Transverse colon (tissue), 4 donors: ENCODE results near the gene ANGEL1. TPM values are rescaled to one million over a fixed set of nuclear protein-coding genes. Genes with fewer than 3 reads are reported as not detected.

Experiments
- DNase-seq: peaks from one replicate; pipeline ENCODE4 v3.0.0-alpha.2; 2019
- H3K27ac ChIP-seq, 4 donors: fragments of 200-600 bp; sonication (generic); 2 replicates each; pipeline ENCODE4 v1.5.1; 2016 to 2018; ENCODE audit warnings: inconsistent platforms in 4 of 4
- H3K27me3 ChIP-seq: fragments of 200-600 bp; sonication (generic); 2 replicates; pipeline ENCODE4 v1.5.1; 2017; ENCODE audit warnings: inconsistent platforms
- H3K36me3 ChIP-seq, 4 donors: fragments of 200-600 bp; sonication (generic); 2 replicates each; pipeline ENCODE4 v1.5.1; 2017 to 2019; ENCODE audit warnings: inconsistent platforms in 4 of 4
- H3K4me1 ChIP-seq, 4 donors: fragments of 200-600 bp; sonication (generic); 2 replicates each; pipeline ENCODE4 v1.5.1; 2017 to 2020; ENCODE audit warnings: inconsistent platforms in 4 of 4
- H3K4me3 ChIP-seq, 4 donors: fragments of 200-600 bp; sonication (generic); 1 replicate in 1 of 4; 2 replicates in 3 of 4; pipeline versions ENCODE4 v1.5.1 to v1.6.1; 2017 to 2019; ENCODE audit warnings: inconsistent platforms in 4 of 4
- H3K9me3 ChIP-seq, 2 donors: fragments of 200-600 bp; sonication (generic); 2 replicates each; pipeline ENCODE4 v1.5.1; 2017 to 2019; ENCODE audit warnings: inconsistent platforms in 2 of 2
- CTCF ChIP-seq, 5 experiments: fragments of 200-600 bp in 3 of 5; fragments of 450-650 bp in 2 of 5; sonication (generic) in 3 of 5; IDR thresholded peaks; 1 replicate in 2 of 5; 2 replicates in 3 of 5; pipeline ENCODE4 v1.5.1; 2016 to 2017; ENCODE audit warnings: antibody characterized with exemption in 5 of 5, inconsistent platforms in 3 of 5, mild to moderate bottlenecking in 2 of 5, moderate library complexity in 1 of 5
- EP300 ChIP-seq: sonication (generic); formaldehyde crosslinking; IDR thresholded peaks from one replicate; pipeline ENCODE4 v1.6.1; 2017; ENCODE audit warnings: antibody characterized with exemption, low read depth
- POLR2A ChIP-seq: fragments of 450-650 bp; IDR thresholded peaks from one replicate; pipeline ENCODE4 v1.6.1; 2016; ENCODE audit warnings: antibody characterized with exemption, mild to moderate bottlenecking, moderate library complexity
- POLR2AphosphoS5 ChIP-seq, 3 donors: sonication (generic); formaldehyde crosslinking; IDR thresholded peaks; one replicate each; pipeline ENCODE4 v1.6.1; 2016; ENCODE audit warnings: antibody characterized with exemption in 3 of 3
- WGBS, 2 donors: methylation state at CpG; one replicate each; pipeline ENCODE4 v1.1.5; 2018; ENCODE audit warnings: low coverage in 1 of 2; 5-methylcytosine and 5-hydroxymethylcytosine counted together
- in situ Hi-C, 4 donors: fragments of 200-750 bp; cut with MboI; loops; one replicate each; pipeline versions ENCODE4 v1.15.0 to v1.15.1; 2017; ENCODE audit warnings: low sequenced_read_pairs in 3 of 4, low pct_ligation_motif_present in 1 of 4, low pct_unique_long_range_greater_than_20kb in 1 of 4
- intact Hi-C: fragments of 100-400 bp; cut with DNase I; formaldehyde crosslinking; loops from one replicate; pipeline ENCODE4 v1.15.1; 2023; ENCODE audit warnings: low total_unique reads
- total RNA-seq, 4 donors: library from RNA; depleted of rRNA; stranded (reverse); fragments of >200 nt; gene quantifications; one replicate each; pipeline ENCODE4 v1.1.0, GENCODE V29; 2016

The ANGEL1 gene
- total RNA-seq, 4 donors from 2014 or later, result 8.9 to 17.5 (median 10.0) TPM

DNA sequence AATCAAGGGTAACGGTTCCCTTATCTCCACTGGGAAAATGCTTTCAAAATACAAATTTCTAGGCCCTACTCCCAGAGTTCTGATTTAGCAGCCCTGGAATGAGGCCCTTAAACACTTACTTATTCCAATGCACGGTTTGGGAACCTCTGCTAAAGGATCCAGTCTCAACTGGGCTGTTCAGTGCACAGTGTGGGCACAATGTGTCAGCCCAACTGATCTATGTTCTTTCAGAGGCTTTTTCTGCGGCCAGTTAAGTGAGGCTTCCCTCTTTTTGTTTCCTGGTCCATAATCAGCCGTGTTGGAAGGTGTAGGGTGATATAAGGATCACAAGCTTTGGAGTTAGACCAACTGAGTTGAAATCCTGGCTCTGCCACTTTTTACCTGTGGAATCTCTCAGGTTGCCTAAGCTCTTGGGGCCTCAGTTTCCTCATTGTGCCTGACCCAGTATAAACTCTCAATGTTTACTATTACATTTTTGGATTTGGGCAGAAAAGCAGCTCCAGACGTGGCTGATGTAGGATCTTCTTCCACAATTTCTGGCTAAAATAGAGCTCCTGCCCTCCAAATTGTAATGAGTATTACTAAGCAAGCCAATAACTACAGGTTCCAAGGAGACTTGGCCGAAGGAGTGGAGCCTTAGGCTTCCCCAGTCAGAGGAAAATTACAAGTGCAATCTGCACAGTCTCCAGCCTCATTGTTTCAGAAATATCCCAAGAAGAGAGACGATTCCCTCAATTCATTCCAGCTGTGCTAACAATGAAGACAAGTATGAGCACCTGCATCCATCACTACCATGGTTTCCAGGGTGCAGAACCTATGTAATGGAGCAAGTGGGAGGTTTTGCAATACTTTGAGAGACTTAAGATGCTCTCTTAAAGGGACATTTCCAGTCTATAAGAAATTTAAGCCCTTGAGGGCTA, 2.3 kb upstream of the ANGEL1 start:
- in situ Hi-C loops (no loop called here), intact Hi-C loops (no loop called here)
- H3K4me3 ChIP-seq, result no peak overlapping the region

DNA sequence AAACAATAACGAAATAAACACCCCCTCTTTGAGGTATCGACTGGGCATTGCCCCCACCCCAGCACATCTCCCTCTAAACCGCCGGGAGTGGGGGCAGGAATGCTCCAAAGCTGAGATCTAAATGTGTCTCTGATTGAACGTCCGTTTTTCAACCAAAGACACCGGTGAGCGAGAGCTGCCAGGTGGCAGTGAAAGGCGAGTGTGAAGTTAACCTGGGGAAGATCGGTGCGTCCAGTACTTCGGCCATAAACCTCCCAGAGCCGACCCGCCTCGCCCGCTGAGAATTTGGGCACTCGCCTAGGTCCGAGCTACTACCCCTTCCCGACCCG, 625 bp downstream of the ANGEL1 start:
- 0 to 17% methylated on average over 1 to 15 of the region's 20 CpGs for WGBS, 2 donors
- no peaks in the 10 kb centered on the region for H3K27me3 ChIP-seq
- intact Hi-C loops (no loop called here), in situ Hi-C loops (no loop called here)
- peaks cover 3 to 23% (median 13%) of the 10 kb centered on the region in 4 donors for H3K4me1 ChIP-seq
- no peaks in the 10 kb centered on the region for H3K9me3 ChIP-seq
- DNase-seq, result peak; percentile 37
- peaks cover 0 to 4% (median under 1%) of the 10 kb centered on the region in 4 donors for H3K36me3 ChIP-seq
- TF ChIP-seq EP300, result no peak
- no peak for TF ChIP-seq POLR2A
- TF ChIP-seq POLR2AphosphoS5 (IDR thresholded peaks at IDR 0.05), result no peak
- no peak for TF ChIP-seq CTCF (IDR thresholded peaks at IDR 0.05)
- peak overlapping the region; percentile 65 to 89 (median 86) for H3K4me3 ChIP-seq
- peak overlapping the region; percentile 86 to 94 (median 90) for H3K27ac ChIP-seq

More for the DNA sequence above, 2.3 kb upstream of the ANGEL1 start:
- no peaks in the 10 kb centered on the region for H3K36me3 ChIP-seq
- H3K9me3 ChIP-seq, result no peaks in the 10 kb centered on the region
- H3K4me1 ChIP-seq, result peaks cover 3 to 23% (median 13%) of the 10 kb centered on the region in 4 donors
- peaks cover 3% of the 10 kb centered on the region for H3K27me3 ChIP-seq
- H3K27ac ChIP-seq, result no peak overlapping the region
- 55 to 71% methylated on average over 2 to 7 of the region's 7 CpGs for WGBS, 2 donors
- TF ChIP-seq POLR2AphosphoS5 (IDR thresholded peaks at IDR 0.05), result no peak
- no peak for TF ChIP-seq CTCF (IDR thresholded peaks at IDR 0.05)
- TF ChIP-seq EP300, result no peak
- no peak for TF ChIP-seq POLR2A
- no peak for DNase-seq

- WGBS, 2 donors, result 47 to 58% methylated on average over 4 of the region's 4 CpGs
Measured at GRCh38 chr14:76811561-76811960, 1.1 kb downstream of the ANGEL1 start.

More at GRCh38 chr14:76811561-76811960, 1.1 kb downstream of the ANGEL1 start:
- Histone ChIP-seq H3K36me3 (peaks cover 0 to 9% (median 3%) of the 10 kb centered on the region in 4 donors), H3K4me1 (peaks cover 3 to 23% (median 13%) of the 10 kb centered on the region in 4 donors), H3K27me3 (no peaks in the 10 kb centered on the region), H3K27ac (peak overlapping the region; percentile 86 to 94 (median 90)), H3K4me3 (peak overlapping the region; percentile 65 to 89 (median 86)), H3K9me3 (no peaks in the 10 kb centered on the region)
- intact Hi-C loops, result no loop called here
- in situ Hi-C loops, result no loop called here
- TF ChIP-seq POLR2A (no peak), EP300 (no peak), CTCF (IDR thresholded peaks at IDR 0.05) (no peak), POLR2AphosphoS5 (IDR thresholded peaks at IDR 0.05) (no peak)
- DNase-seq, result no peak
